ENCODE data around the gene SLC8A3. TPM values are rescaled to one million over a fixed set of nuclear protein-coding genes. Genes with fewer than 3 reads are reported as not detected.
A peak's percentile ranks its signal among the peaks of the same experiment; 100 is the strongest.

Gene SLC8A3
- total and polyA plus RNA-seq, 2 of the 13 experiments (the other 11 are each of a cell fraction or from before 2014, with no cell fraction given), result 0.01 to 0.02 TPM

GRCh38 chr14:70061108-70061507 lies 127.6 kb downstream of the SLC8A3 start:
- no peaks in the 10 kb centered on the region for H3K36me3 ChIP-seq (replicated peaks in 1 of 2; ENCODE audit: control insufficient read depth in 1 of 2, insufficient read depth in 2 of 2, low read length in 2 of 2)
- no peak overlapping the region for H3K4me2 ChIP-seq (ENCODE audit: low read depth, low read length)
- FAIRE-seq (no peak), DNase-seq (ENCODE audit: low spot score) (peak; percentile 16), ATAC-seq (no peak)
- in situ Hi-C loops (cut with HindIII; ENCODE audit: extremely low pct_ligation_motif_present, low pct_unique_long_range_greater_than_20kb) (no loop called here), intact Hi-C loops (cut with micrococcal nuclease; ENCODE audit: unreplicated experiment) (no loop called here)
- H3K4me1 ChIP-seq (ENCODE audit: insufficient read depth, low read length), result peaks cover 19% of the 10 kb centered on the region
- BruUV-seq (replicated peaks), result no TSS peak
- TF ChIP-seq FOSL2 (CRISPR knock-in tag; IDR thresholded peaks at IDR 0.05) (peak; percentile 48; the same call in 1 of the 2 replicates), ZFP36 (IDR thresholded peaks at IDR 0.05; ENCODE audit: borderline replicate concordance, low read depth, low read length, partially characterized antibody) (no peak), TEAD3 (CRISPR knock-in tag; optimal IDR thresholded peaks at IDR 0.05; ENCODE audit: borderline replicate concordance) (peak; percentile 29)
- H3K9me3 ChIP-seq (ENCODE audit: low read length), result no peaks in the 10 kb centered on the region
- H2AFZ ChIP-seq (ENCODE audit: low read length), result no peak overlapping the region
- POLR2A ChIA-PET, result no interaction called here
- no peaks in the 10 kb centered on the region for H3K79me2 ChIP-seq (ENCODE audit: insufficient read depth, low read length)
- 56% methylated on average over 2 of the region's 2 CpGs for WGBS (ENCODE audit: low lambda C conversion rate)
- CTCF ChIA-PET (ENCODE audit: low intra/inter-chr PET ratio, low total read pairs), result no interaction called here
- no peaks in the 10 kb centered on the region for H4K20me1 ChIP-seq (ENCODE audit: insufficient read depth, low read length)
- H3K27ac ChIP-seq (ENCODE audit: extremely low read length, insufficient read depth, low read length), result no peak overlapping the region
- no peak overlapping the region for H3K9ac ChIP-seq (ENCODE audit: insufficient read depth, low read depth, low read length)
- peaks cover 0 to 5% of the 10 kb centered on the region in 2 experiments; a peak in 1 of 5 replicates for H3K27me3 ChIP-seq (ENCODE audit: control insufficient read depth in 1 of 2, insufficient read depth in 2 of 2, low read length in 2 of 2)
- H3K4me3 ChIP-seq (replicated peaks in 1 of 3; ENCODE audit: insufficient read depth in 1 of 3, low read depth in 2 of 3, low read length in 3 of 3), result no peak overlapping the region

- Histone ChIP-seq H3K27me3 (ENCODE audit: control insufficient read depth in 1 of 2, insufficient read depth in 2 of 2, low read length in 2 of 2) (peaks cover 0 to 5% of the 10 kb centered on the region in 2 experiments; a peak in 1 of 5 replicates), H2AFZ (ENCODE audit: low read length) (no peak overlapping the region), H3K9me3 (ENCODE audit: low read length) (no peaks in the 10 kb centered on the region), H3K4me3 (replicated peaks in 1 of 3; ENCODE audit: insufficient read depth in 1 of 3, low read depth in 2 of 3, low read length in 3 of 3) (no peak overlapping the region), H3K9ac (ENCODE audit: insufficient read depth, low read depth, low read length) (no peak overlapping the region), H3K27ac (ENCODE audit: extremely low read length, insufficient read depth, low read length) (no peak overlapping the region), H3K79me2 (ENCODE audit: insufficient read depth, low read length) (no peaks in the 10 kb centered on the region), H3K4me2 (ENCODE audit: low read depth, low read length) (no peak overlapping the region), H4K20me1 (ENCODE audit: insufficient read depth, low read length) (no peaks in the 10 kb centered on the region), H3K4me1 (ENCODE audit: insufficient read depth, low read length) (peaks cover 19% of the 10 kb centered on the region), H3K36me3 (replicated peaks in 1 of 2; ENCODE audit: control insufficient read depth in 1 of 2, insufficient read depth in 2 of 2, low read length in 2 of 2) (no peaks in the 10 kb centered on the region)
- no peak for FAIRE-seq
- POLR2A ChIA-PET, result no interaction called here
- in situ Hi-C loops (cut with HindIII; ENCODE audit: extremely low pct_ligation_motif_present, low pct_unique_long_range_greater_than_20kb) (no loop called here), intact Hi-C loops (cut with micrococcal nuclease; ENCODE audit: unreplicated experiment) (no loop called here)
- no peak for DNase-seq (ENCODE audit: low spot score)
- BruUV-seq (replicated peaks), result no TSS peak
- CTCF ChIA-PET (ENCODE audit: low intra/inter-chr PET ratio, low total read pairs), result no interaction called here
- 48% methylated on average over 2 of the region's 2 CpGs for WGBS (ENCODE audit: low lambda C conversion rate)
- no peak for ATAC-seq
- TF ChIP-seq DZIP1 (CRISPR knock-in tag; IDR thresholded peaks at IDR 0.05), result no peak
- TF ChIP-seq FLYWCH1 (CRISPR knock-in tag; IDR thresholded peaks at IDR 0.05), result no peak
- TF ChIP-seq ZNF503 (CRISPR knock-in tag; IDR thresholded peaks at IDR 0.05), result no peak
- TF ChIP-seq ZNF441 (CRISPR knock-in tag; IDR thresholded peaks at IDR 0.05; ENCODE audit: borderline replicate concordance), result no peak
- no peak for TF ChIP-seq ZNF136 (CRISPR knock-in tag; IDR thresholded peaks at IDR 0.05; ENCODE audit: low read depth)
- TF ChIP-seq ZNF350 (CRISPR knock-in tag; IDR thresholded peaks at IDR 0.05; ENCODE audit: borderline replicate concordance, low read depth), result no peak
- no peak for TF ChIP-seq ZZZ3 (CRISPR knock-in tag; IDR thresholded peaks at IDR 0.05; ENCODE audit: borderline replicate concordance)
Observed at GRCh38 chr14:70059545-70059944, 129.2 kb downstream of the SLC8A3 start.
